ENCODE data around the gene YIF1B.

YIF1B gene

GRCh38 chr19:38285567-38285966, 30.2 kb downstream of the YIF1B start:
- in situ Hi-C loops (cut with MboI; ENCODE audit: low pct_unique_long_range_greater_than_20kb, low sequenced_read_pairs, unreplicated experiment) = no loop called here
- TF ChIP-seq CTCF (IDR thresholded peaks at IDR 0.05; ENCODE audit: extremely low read depth, insufficient read depth, missing control alignments) = no peak
- DNase-seq (ENCODE audit: low spot score) = no peak

- in situ Hi-C loops (cut with MboI; ENCODE audit: low pct_unique_long_range_greater_than_20kb, low sequenced_read_pairs, unreplicated experiment) = no loop called here
- no peak for TF ChIP-seq CTCF (IDR thresholded peaks at IDR 0.05; ENCODE audit: extremely low read depth, insufficient read depth, missing control alignments)
- DNase-seq (ENCODE audit: low spot score) = peak; percentile 57
Observed at GRCh38 chr19:38284422-38284821, 31.3 kb downstream of the YIF1B start.

GRCh38 chr19:38283271-38283670, 32.5 kb downstream of the YIF1B start:
- in situ Hi-C loops (cut with MboI; ENCODE audit: low pct_unique_long_range_greater_than_20kb, low sequenced_read_pairs, unreplicated experiment) = no loop called here
- DNase-seq (ENCODE audit: low spot score) = no peak
- no peak for TF ChIP-seq CTCF (IDR thresholded peaks at IDR 0.05; ENCODE audit: extremely low read depth, insufficient read depth, missing control alignments)

GRCh38 chr19:38281811-38282566, 33.8 kb downstream of the YIF1B start:
- DNase-seq (ENCODE audit: low spot score) = no peak
- TF ChIP-seq CTCF (IDR thresholded peaks at IDR 0.05; ENCODE audit: extremely low read depth, insufficient read depth, missing control alignments) = no peak
- in situ Hi-C loops (cut with MboI; ENCODE audit: low pct_unique_long_range_greater_than_20kb, low sequenced_read_pairs, unreplicated experiment) = no loop called here

GRCh38 chr19:38280030-38280921, 35.5 kb downstream of the YIF1B start:
- in situ Hi-C loops (cut with MboI; ENCODE audit: low pct_unique_long_range_greater_than_20kb, low sequenced_read_pairs, unreplicated experiment) = no loop called here
- DNase-seq (ENCODE audit: low spot score) = no peak
- no peak for TF ChIP-seq CTCF (IDR thresholded peaks at IDR 0.05; ENCODE audit: extremely low read depth, insufficient read depth, missing control alignments)

GRCh38 chr19:38278751-38279150, 37.0 kb downstream of the YIF1B start:
- no peak for TF ChIP-seq CTCF (IDR thresholded peaks at IDR 0.05; ENCODE audit: extremely low read depth, insufficient read depth, missing control alignments)
- in situ Hi-C loops (cut with MboI; ENCODE audit: low pct_unique_long_range_greater_than_20kb, low sequenced_read_pairs, unreplicated experiment) = no loop called here

More at GRCh38 chr19:38278751-38279150, 37.0 kb downstream of the YIF1B start:
- DNase-seq (ENCODE audit: low spot score) = no peak
